NCI-H2107 treated with DMSO at 0.1 percent for 48 hours (cell line): ENCODE measurements around the gene SHLD1.

Experiments used
- DNase-seq: peaks from one replicate; lab custom pipeline; 2025; ENCODE audit not compliant: unreplicated experiment; lab: John Stamatoyannopoulos, UW

The SHLD1 gene

GRCh38 chr20:5811746-5812145 lies 61.5 kb downstream of the SHLD1 start:
- DNase-seq = no peak

GRCh38 chr20:5818346-5818681 lies 68.1 kb downstream of the SHLD1 start:
- DNase-seq = no peak

GRCh38 chr20:5820738-5821137 lies 70.5 kb downstream of the SHLD1 start:
- DNase-seq = no peak

DNA sequence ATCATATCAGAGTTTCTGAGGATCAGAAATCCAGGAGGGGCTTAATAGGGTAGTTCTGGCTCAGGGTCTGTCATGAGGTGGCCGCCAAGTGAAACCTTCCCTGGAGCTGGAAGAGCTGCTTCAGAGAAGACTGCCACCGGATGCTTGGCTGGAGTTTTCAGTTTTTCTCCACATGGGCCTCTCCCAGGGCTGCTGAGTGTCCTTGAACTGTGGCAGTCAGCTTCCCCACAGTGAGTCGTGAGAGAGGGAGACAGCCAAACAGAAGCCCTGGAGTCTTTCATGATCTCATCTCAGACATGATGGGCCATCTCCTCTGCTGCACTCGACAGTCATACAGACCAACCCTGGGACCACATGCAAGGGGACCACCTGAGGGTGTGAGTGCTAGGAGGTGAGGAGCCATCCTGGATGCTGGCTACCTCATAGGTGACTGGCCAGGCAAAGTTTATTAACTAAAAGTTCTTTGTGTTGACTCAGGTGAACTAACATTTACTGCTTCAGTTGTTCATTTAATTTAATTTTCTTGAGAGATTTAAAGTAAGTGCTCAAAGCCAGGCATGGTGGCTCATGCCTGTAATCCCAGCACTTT lies 71.5 kb downstream of the SHLD1 start:
- DNase-seq = no peak

- no peak for DNase-seq
These were observed 72.4 kb downstream of the SHLD1 start for GRCh38 chr20:5822569-5822968.

GRCh38 chr20:5825130-5825719 lies 75.0 kb downstream of the SHLD1 start:
- DNase-seq = no peak

GRCh38 chr20:5827098-5827853 lies 77.1 kb downstream of the SHLD1 start:
- no peak for DNase-seq

GRCh38 chr20:5827861-5828260 lies 77.7 kb downstream of the SHLD1 start:
- no peak for DNase-seq

- DNase-seq = no peak
These were observed 79.1 kb downstream of the SHLD1 start for GRCh38 chr20:5829241-5829809.

DNA sequence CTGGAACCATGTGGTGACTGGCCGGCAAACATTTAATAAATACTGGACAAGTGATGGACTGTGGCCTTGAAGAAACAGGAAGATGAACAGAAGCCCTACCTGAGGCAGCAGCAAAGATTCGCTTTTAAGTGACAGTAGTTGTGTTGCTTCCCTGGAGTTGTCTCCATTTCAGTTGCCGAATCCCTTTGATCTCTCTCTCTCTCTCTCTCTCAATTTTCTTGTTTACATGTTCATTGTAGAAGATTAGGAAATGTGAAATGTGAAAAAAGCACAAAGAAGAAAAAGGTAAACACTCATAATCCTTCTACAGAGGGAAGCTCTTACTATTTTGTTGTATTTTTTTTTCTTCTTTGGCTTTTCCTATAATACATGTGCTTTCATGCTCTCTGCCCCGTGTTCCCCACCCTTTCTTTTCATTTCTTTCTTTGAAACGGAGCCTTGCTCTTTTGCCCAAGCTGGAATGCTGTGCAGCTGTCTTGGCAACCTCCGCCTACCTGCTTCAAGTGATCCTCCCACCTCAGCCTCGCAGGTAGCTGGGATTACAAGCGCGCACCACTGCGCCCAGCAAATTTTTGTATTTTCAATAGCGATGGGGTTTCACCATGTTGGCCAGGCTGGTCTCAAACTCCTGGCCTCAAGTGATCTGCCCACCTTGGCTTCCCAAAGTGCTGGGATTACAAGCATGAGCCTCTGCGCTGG lies 81.5 kb downstream of the SHLD1 start:
- DNase-seq = no peak

GRCh38 chr20:5833309-5833941 lies 83.2 kb downstream of the SHLD1 start:
- DNase-seq = no peak

DNA sequence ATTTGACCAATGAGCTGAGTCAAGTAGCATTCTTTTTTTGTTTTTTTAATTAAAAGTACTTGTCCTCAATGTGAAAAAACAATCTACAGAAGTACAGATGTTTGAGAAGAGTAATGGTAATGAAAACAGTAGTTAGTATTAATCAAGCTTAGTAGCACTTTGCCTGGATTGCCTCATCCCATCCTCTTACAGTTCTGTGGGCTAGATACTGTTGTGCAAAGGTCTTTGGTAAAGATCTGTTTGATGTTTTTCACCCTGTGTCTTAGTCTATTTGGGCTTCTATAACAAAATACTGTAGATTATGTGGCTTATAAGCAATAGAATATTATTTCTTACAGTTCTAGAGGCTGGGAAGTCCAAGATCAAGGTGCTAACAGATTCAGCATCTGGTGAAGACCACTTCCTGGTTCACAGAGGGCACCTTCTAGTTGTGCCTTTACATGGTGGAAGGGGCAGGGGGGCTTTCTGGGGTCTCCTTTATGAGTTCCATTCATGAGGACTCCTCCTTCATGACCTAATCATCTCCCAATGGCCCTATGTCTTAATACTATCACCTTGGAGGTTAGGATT lies 84.3 kb downstream of the SHLD1 start:
- no peak for DNase-seq

- peak; percentile 31 for DNase-seq
These were observed 85.2 kb downstream of the SHLD1 start for GRCh38 chr20:5835321-5835821.

GRCh38 chr20:5835871-5836270 lies 85.7 kb downstream of the SHLD1 start:
- DNase-seq = no peak

GRCh38 chr20:5836569-5836968 lies 86.4 kb downstream of the SHLD1 start:
- no peak for DNase-seq

- no peak for DNase-seq
These were observed 90.3 kb downstream of the SHLD1 start for GRCh38 chr20:5840411-5841002.

DNA sequence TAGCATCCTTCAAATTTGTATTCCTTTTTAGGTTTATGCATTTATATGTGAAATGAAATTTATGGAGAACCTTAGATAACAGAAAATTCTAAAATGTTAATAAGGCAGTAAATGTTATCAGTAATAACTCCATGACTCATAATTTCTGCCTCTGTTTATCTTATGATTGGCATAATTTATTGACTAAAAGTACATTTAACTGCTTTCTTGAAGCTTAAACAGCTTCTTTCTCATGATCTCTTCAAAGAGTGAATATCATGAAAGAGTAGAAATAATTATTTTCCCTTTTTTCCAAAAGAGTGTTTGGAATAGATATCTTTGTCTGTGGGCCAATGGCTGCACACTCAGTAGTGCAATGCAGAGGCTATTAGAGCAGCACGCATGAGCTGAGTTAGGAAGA lies 91.3 kb downstream of the SHLD1 start:
- no peak for DNase-seq

GRCh38 chr20:5842465-5842864 lies 92.3 kb downstream of the SHLD1 start:
- DNase-seq = no peak

DNA sequence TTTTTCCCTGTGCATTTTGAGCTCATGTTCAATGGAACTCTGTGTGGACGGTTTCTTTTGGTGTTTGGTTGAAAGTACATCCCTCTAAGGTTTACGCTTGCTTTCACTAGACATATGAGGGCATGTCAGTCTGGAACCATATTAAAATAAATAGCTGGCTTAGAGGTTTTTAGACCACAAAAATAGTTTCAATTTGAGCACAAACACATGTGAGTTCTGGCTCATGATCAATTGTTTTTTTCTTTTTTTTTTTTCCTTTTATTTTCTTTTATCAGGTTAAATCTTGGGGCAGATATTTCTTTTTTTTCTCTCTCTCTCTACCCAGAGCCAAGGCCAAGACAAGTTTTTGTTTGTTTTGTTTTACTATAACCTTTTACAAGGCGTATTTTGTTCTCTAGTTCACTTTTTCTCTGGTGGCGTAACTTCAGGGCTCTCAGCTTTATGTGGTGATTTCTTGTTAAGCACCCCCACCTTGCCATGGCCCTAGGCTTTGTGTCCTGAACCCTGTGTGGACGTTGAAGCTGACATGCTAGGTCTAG lies 92.9 kb downstream of the SHLD1 start:
- no peak for DNase-seq

GRCh38 chr20:5844063-5844681 lies 94.0 kb downstream of the SHLD1 start:
- peak; percentile 69 for DNase-seq
